GM04504 (cell line): ENCODE measurements around the gene HNRNPA2B1.

ENCODE experiments used
- DNase-seq: peaks from one replicate; pipeline ENCODE4 v3.0.0-alpha.2; 2012; ENCODE audit warnings: low read depth

Gene HNRNPA2B1

GRCh38 chr7:26145238-26145637, 55.3 kb downstream of the HNRNPA2B1 start:
- no peak for DNase-seq

DNA sequence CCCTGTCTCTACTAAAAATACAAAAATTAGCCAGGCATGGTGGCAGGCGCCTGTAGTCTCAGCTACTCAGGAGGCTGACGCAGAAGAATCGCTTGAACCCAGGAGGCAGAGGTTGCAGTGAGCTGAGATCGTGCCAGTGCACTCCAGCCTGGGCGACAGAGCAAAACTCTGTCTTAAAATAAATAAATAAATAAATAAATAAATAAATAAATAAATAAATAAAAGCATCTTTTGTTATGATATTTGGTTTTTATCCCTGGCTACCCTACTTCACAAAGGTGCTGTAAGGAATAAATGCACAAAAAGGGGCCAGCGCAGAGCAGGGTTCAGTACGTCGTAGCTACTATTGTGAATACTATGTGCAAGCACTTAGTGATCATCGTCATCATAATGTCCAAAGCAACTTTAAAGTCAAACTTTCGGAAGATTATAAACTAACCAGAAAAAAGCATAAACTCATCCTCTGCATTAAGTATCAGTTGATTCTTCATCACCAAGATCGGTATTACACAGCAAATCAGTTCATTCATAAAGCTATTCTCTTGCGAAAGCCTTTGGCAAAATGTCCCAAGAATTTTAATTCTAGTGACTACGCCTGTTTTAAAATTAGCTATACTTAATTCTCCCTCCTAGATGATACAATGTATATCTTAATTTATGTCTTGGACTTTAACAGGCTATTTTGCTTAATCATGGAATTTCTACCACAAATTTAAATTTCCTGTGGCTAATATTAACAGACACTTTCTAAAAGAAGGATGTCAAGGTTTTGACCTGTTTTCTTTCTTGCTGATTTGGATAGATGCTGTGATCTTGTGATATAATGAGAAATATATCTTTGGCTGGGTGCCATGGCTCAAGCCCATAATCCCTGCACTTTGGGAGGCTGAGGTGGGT, 56.1 kb downstream of the HNRNPA2B1 start:
- DNase-seq: no peak

DNA sequence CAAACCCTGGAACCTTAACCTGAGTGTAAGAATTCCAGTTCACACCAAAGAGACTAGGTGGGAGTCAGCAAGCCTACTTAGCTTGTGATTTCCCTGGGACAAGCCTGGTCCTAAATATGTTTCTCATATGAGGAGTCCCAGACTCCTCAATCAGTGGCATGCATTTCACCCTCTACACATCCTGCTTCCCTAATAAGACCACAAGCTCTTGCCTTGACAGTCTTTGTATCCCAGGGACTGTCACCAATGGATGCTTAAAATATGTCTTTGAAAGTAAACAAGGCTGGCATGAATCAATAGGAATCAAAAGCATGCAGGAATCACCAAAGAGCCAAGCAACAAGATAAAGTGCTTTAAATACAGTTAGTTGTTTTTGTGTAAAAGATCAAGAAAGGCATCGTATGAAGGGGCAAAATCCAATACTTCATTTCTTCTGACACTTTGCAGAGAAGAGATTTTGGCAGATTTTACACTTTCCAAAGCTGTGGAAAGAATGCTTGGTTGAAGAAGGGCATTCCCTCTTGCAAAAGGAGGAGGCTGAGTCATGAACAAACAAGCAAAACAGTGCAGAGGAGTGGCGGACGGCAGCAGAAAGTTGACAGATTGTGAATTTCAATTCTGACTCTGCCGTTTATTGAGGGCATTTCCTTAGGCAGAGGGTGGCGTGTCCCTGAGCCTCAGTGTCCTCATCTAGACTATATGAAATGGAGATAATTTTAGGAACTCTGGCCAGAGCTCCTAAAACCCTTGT, 57.1 kb downstream of the HNRNPA2B1 start:
- DNase-seq: no peak

DNA sequence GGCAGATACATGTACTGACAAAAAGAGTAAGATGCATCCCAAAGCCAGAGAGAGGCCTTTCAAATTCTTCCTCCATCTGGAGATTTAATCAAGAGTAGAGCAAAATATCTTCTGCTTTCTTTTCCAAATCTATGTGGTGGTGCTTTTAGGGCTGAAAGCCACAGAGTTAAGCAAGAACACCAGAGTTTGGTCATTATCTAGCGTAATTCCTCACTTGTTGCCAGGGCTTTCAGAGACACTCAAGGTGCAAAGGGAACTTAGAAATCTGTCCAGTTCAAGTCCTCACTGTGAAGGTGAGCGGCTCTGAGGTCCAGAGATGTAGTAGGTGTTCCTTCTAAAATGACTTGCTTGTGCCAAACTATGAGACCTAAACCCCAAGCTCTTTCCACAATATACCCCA, 59.5 kb downstream of the HNRNPA2B1 start:
- no peak for DNase-seq

GRCh38 chr7:26140380-26140779, 60.2 kb downstream of the HNRNPA2B1 start:
- no peak for DNase-seq
